Cardiac fibroblast (primary cell): Measurements from ENCODE around the gene SLC35G1.

Source experiments
- DNase-seq, 2 donors: peaks; one replicate each; pipeline versions ENCODE4 v3.0.0 to v3.0.0-alpha.2; 2010; ENCODE audit warnings: low read depth in 2 of 2
- H3K4me3 ChIP-seq, 2 donors: replicated peaks in 1 of 2; 1 replicate in 1 of 2; 2 replicates in 1 of 2; pipeline ENCODE4 v1.5.1; 2011; ENCODE audit warnings: low read depth in 2 of 2, low read length in 2 of 2, mild to moderate bottlenecking in 2 of 2, moderate library complexity in 1 of 2
- CTCF ChIP-seq: IDR thresholded peaks from one replicate; pipeline ENCODE4 v1.5.1; 2011; ENCODE audit warnings: low read depth, mild to moderate bottlenecking, low read length, inconsistent platforms

SLC35G1 gene

GRCh38 chr10:93904901-93905300 lies 11.1 kb downstream of the SLC35G1 start:
- no peak for TF ChIP-seq CTCF
- H3K4me3 ChIP-seq: no peak overlapping the region
- DNase-seq: no peak

GRCh38 chr10:93907059-93907458 lies 13.3 kb downstream of the SLC35G1 start:
- DNase-seq: no peak
- no peak overlapping the region for H3K4me3 ChIP-seq
- TF ChIP-seq CTCF: no peak

- H3K4me3 ChIP-seq: no peak overlapping the region
- no peak for TF ChIP-seq CTCF
These were observed 18.1 kb downstream of the SLC35G1 start for GRCh38 chr10:93911866-93912265.

GRCh38 chr10:93912444-93912843 lies 18.7 kb downstream of the SLC35G1 start:
- TF ChIP-seq CTCF: no peak
- DNase-seq: no peak
- no peak overlapping the region for H3K4me3 ChIP-seq

More at GRCh38 chr10:93911866-93912265, 18.1 kb downstream of the SLC35G1 start:
- DNase-seq: no peak

GRCh38 chr10:93913706-93914105 lies 19.9 kb downstream of the SLC35G1 start:
- peak in 1 of 2 donors; percentile 51 for DNase-seq
- no peak overlapping the region for H3K4me3 ChIP-seq
- no peak for TF ChIP-seq CTCF

GRCh38 chr10:93915598-93915997 lies 21.8 kb downstream of the SLC35G1 start:
- H3K4me3 ChIP-seq: no peak overlapping the region
- TF ChIP-seq CTCF: no peak
- no peak for DNase-seq
